Activated CD4-positive, alpha-beta memory T cell treated with anti-CD3 and anti-CD28 coated beads for 36 hours (primary cell): ENCODE results near the gene CDKN1A. TPM values are rescaled to one million over a fixed set of nuclear protein-coding genes. Genes with fewer than 3 reads are reported as not detected.

Source experiments
- CTCF ChIA-PET: fragments of 350-600 bp; sonication (Branson Sonifier 250); formaldehyde crosslinking; loops from one replicate; lab custom pipeline; 2021; ENCODE audit warnings: antibody characterized with exemption, inconsistent platforms; lab: Charles Lee
- POLR2A ChIA-PET: fragments of 350-600 bp; sonication (Branson Sonifier 250); formaldehyde crosslinking; loops from one replicate; lab custom pipeline; 2021; ENCODE audit warnings: antibody characterized with exemption; lab: Charles Lee
- DNase-seq: peaks from one replicate; pipeline ENCODE4 v3.0.0-alpha.2; 2020
- H3K27ac Mint-ChIP-seq: one replicate; pipeline ENCODE4 v1.8.0; 2021; ENCODE audit warnings: mixed read lengths
- H3K27me3 Mint-ChIP-seq: one replicate; pipeline ENCODE4 v1.8.0; 2021; ENCODE audit warnings: mixed read lengths
- H3K36me3 Mint-ChIP-seq: one replicate; pipeline ENCODE4 v1.8.0; 2021; ENCODE audit warnings: mixed read lengths
- H3K4me1 Mint-ChIP-seq: one replicate; pipeline ENCODE4 v1.8.0; 2021; ENCODE audit warnings: low read depth, mixed read lengths
- H3K4me3 Mint-ChIP-seq: one replicate; pipeline ENCODE4 v1.8.0; 2021; ENCODE audit warnings: mild to moderate bottlenecking, mixed read lengths
- H3K9me3 Mint-ChIP-seq: one replicate; pipeline ENCODE4 v1.8.0; 2021; ENCODE audit warnings: mixed read lengths
- intact Hi-C: fragments of 100-400 bp; cut with micrococcal nuclease; formaldehyde crosslinking; loops from one replicate; pipeline ENCODE4 v1.15.1; 2023
- total RNA-seq, 2 experiments: library from RNA; stranded (reverse); gene quantifications; one replicate each; pipeline ENCODE4 v1.2.3, GENCODE V29; 2021

Gene CDKN1A
- total RNA-seq, 2 experiments from 2014 or later, result 64.2 to 66.7 TPM

- Mint-ChIP-seq H3K27me3 (peaks cover 2% of the 10 kb centered on the region), H3K36me3 (no peaks in the 10 kb centered on the region), H3K4me1 (no peaks in the 10 kb centered on the region), H3K27ac (no peak overlapping the region), H3K9me3 (no peaks in the 10 kb centered on the region), H3K4me3 (no peak overlapping the region)
- intact Hi-C loops, result no loop called here
- no peak for DNase-seq
- ChIA-PET CTCF (interaction anchor here (1.6 kb wide), 1 partner anchor 10 kb away, joined by 4 read pairs; no protein-coding TSS in a partner anchor), POLR2A (no interaction called here)
Observed at GRCh38 chr6:36670271-36670670, 8.2 kb upstream of the CDKN1A start.

- H3K36me3 Mint-ChIP-seq, result no peaks in the 10 kb centered on the region
- ChIA-PET CTCF (interaction anchor here (1.0 to 1.6 kb wide), 3 partner anchors 8 to 111 kb away, joined by 4 read pairs; no protein-coding TSS in a partner anchor), POLR2A (interaction anchor here (0.5 kb wide), 1 partner anchor 62 kb away, joined by 3 read pairs; no protein-coding TSS in a partner anchor)
- no peak for DNase-seq
- H3K27me3 Mint-ChIP-seq, result no peaks in the 10 kb centered on the region
- no peak overlapping the region for H3K27ac Mint-ChIP-seq
- H3K9me3 Mint-ChIP-seq, result no peaks in the 10 kb centered on the region
- H3K4me1 Mint-ChIP-seq, result peaks cover 8% of the 10 kb centered on the region
- H3K4me3 Mint-ChIP-seq, result no peak overlapping the region
- intact Hi-C loops, result no loop called here
Observed at GRCh38 chr6:36671687-36672375, 6.7 kb upstream of the CDKN1A start.

GRCh38 chr6:36673882-36674281, 4.6 kb upstream of the CDKN1A start:
- no peaks in the 10 kb centered on the region for H3K9me3 Mint-ChIP-seq
- intact Hi-C loops, result no loop called here
- no peak overlapping the region for H3K4me3 Mint-ChIP-seq
- POLR2A ChIA-PET, result no interaction called here
- no peak for DNase-seq
- peaks cover 4% of the 10 kb centered on the region for H3K27me3 Mint-ChIP-seq
- CTCF ChIA-PET, result interaction anchor here (0.9 to 2.4 kb wide), 3 partner anchors 49 to 109 kb away, joined by 3 to 7 read pairs (median 5); no protein-coding TSS in a partner anchor
- H3K4me1 Mint-ChIP-seq, result peaks cover 21% of the 10 kb centered on the region
- H3K36me3 Mint-ChIP-seq, result peaks cover 4% of the 10 kb centered on the region
- H3K27ac Mint-ChIP-seq, result no peak overlapping the region

DNA sequence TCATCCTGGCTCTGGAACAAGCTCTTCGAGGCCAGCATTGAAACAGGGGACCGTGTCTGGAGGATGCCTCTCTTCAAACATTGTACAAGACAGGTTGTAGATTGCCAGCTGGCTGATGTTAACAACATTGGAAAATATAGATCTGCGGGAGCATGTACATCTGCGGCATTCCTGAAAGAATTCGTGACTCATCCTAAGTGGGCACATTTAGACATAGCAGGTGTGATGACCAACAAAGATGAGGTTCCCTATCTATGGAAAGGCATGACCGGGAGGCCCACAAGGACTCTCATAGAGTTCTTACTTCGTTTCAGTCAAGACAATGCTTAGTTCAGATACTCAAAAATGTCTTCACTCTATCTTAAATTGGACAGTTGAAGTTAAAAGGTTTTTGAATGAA, 3.6 kb upstream of the CDKN1A start:
- no peak for DNase-seq
- ChIA-PET POLR2A (no interaction called here), CTCF (interaction anchor here (1.8 to 2.4 kb wide), 2 partner anchors 60 to 108 kb away, joined by 5 to 7 read pairs; no protein-coding TSS in a partner anchor)
- H3K36me3 Mint-ChIP-seq, result peaks cover 4% of the 10 kb centered on the region
- no peak overlapping the region for H3K27ac Mint-ChIP-seq
- H3K4me1 Mint-ChIP-seq, result peaks cover 21% of the 10 kb centered on the region
- intact Hi-C loops, result no loop called here
- H3K4me3 Mint-ChIP-seq, result no peak overlapping the region
- peaks cover 4% of the 10 kb centered on the region for H3K27me3 Mint-ChIP-seq
- H3K9me3 Mint-ChIP-seq, result no peaks in the 10 kb centered on the region

DNA sequence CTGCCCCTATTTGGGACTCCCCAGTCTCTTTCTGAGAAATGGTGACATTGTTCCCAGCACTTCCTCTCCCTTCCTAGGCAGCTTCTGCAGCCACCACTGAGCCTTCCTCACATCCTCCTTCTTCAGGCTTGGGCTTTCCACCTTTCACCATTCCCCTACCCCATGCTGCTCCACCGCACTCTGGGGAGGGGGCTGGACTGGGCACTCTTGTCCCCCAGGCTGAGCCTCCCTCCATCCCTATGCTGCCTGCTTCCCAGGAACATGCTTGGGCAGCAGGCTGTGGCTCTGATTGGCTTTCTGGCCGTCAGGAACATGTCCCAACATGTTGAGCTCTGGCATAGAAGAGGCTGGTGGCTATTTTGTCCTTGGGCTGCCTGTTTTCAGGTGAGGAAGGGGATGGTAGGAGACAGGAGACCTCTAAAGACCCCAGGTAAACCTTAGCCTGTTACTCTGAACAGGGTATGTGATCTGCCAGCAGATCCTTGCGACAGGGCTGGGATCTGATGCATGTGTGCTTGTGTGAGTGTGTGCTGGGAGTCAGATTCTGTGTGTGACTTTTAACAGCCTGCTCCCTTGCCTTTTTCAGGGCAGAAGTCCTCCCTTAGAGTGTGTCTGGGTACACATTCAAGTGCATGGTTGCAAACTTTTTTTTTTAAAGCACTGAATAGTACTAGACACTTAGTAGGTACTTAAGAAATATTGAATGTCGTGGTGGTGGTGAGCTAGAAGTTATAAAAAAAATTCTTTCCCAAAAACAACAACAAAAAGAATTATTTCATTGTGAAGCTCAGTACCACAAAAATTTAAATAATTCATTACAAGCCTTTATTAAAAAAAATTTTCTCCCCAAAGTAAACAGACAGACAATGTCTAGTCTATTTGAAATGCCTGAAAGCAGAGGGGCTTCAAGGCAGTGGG, 2.1 kb upstream of the CDKN1A start:
- no peak for DNase-seq
- ChIA-PET POLR2A (no interaction called here), CTCF (interaction anchor here (1.0 to 8.3 kb wide), 3 partner anchors 61 to 106 kb away, joined by 3 to 59 read pairs (median 7); no protein-coding TSS in a partner anchor)
- H3K4me3 Mint-ChIP-seq, result peak overlapping the region; percentile 34
- intact Hi-C loops, result no loop called here
- H3K9me3 Mint-ChIP-seq, result no peaks in the 10 kb centered on the region
- peaks cover 10% of the 10 kb centered on the region for H3K36me3 Mint-ChIP-seq
- H3K27me3 Mint-ChIP-seq, result peaks cover 4% of the 10 kb centered on the region
- peak overlapping the region; percentile 28 for H3K27ac Mint-ChIP-seq
- H3K4me1 Mint-ChIP-seq, result peaks cover 30% of the 10 kb centered on the region

- H3K36me3 Mint-ChIP-seq, result peaks cover 10% of the 10 kb centered on the region
- no peak for DNase-seq
Observed at GRCh38 chr6:36677059-36677749, 1.3 kb upstream of the CDKN1A start.

DNA sequence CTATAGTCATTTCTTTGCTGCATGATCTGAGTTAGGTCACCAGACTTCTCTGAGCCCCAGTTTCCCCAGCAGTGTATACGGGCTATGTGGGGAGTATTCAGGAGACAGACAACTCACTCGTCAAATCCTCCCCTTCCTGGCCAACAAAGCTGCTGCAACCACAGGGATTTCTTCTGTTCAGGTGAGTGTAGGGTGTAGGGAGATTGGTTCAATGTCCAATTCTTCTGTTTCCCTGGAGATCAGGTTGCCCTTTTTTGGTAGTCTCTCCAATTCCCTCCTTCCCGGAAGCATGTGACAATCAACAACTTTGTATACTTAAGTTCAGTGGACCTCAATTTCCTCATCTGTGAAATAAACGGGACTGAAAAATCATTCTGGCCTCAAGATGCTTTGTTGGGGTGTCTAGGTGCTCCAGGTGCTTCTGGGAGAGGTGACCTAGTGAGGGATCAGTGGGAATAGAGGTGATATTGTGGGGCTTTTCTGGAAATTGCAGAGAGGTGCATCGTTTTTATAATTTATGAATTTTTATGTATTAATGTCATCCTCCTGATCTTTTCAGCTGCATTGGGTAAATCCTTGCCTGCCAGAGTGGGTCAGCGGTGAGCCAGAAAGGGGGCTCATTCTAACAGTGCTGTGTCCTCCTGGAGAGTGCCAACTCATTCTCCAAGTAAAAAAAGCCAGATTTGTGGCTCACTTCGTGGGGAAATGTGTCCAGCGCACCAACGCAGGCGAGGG, 594 bp upstream of the CDKN1A start:
- Mint-ChIP-seq H3K27me3 (peaks cover 4% of the 10 kb centered on the region), H3K4me3 (peak overlapping the region; percentile 65), H3K27ac (peak overlapping the region; percentile 38), H3K4me1 (peaks cover 41% of the 10 kb centered on the region), H3K36me3 (peaks cover 13% of the 10 kb centered on the region), H3K9me3 (no peaks in the 10 kb centered on the region)
- CTCF ChIA-PET, result interaction anchor here (0.9 to 8.3 kb wide), 7 partner anchors 14 to 105 kb away, joined by 3 to 59 read pairs (median 4); no protein-coding TSS in a partner anchor
- intact Hi-C loops, result no loop called here
- POLR2A ChIA-PET, result interaction anchor here (0.7 to 3.0 kb wide), 5 partner anchors 76 to 234 kb away, joined by 3 to 13 read pairs (median 5); partner anchors contain the start of gene KCTD20
- DNase-seq, result peak; percentile 42

More at GRCh38 chr6:36677059-36677749, 1.3 kb upstream of the CDKN1A start:
- Mint-ChIP-seq H3K27ac (peak overlapping the region; percentile 34), H3K4me1 (peaks cover 34% of the 10 kb centered on the region), H3K9me3 (no peaks in the 10 kb centered on the region), H3K4me3 (no peak overlapping the region), H3K27me3 (peaks cover 4% of the 10 kb centered on the region)
- intact Hi-C loops, result no loop called here
- POLR2A ChIA-PET, result no interaction called here
- CTCF ChIA-PET, result interaction anchor here (1.0 to 8.3 kb wide), 2 partner anchors 82 to 106 kb away, joined by 3 to 59 read pairs; no protein-coding TSS in a partner anchor

- POLR2A ChIA-PET, result interaction anchor here (0.6 to 3.0 kb wide), 10 partner anchors 11 to 423 kb away, joined by 3 to 13 read pairs (median 4); partner anchors contain the start of gene KCTD20
- intact Hi-C loops, result no loop called here
- H3K36me3 Mint-ChIP-seq, result peaks cover 24% of the 10 kb centered on the region
- peak; percentile 40 for DNase-seq
- CTCF ChIA-PET, result interaction anchor here (0.7 to 8.3 kb wide), 12 partner anchors 8 to 256 kb away, joined by 3 to 59 read pairs (median 4); no protein-coding TSS in a partner anchor
- no peaks in the 10 kb centered on the region for H3K9me3 Mint-ChIP-seq
- peaks cover 4% of the 10 kb centered on the region for H3K27me3 Mint-ChIP-seq
- H3K27ac Mint-ChIP-seq, result peak overlapping the region; percentile 95
- peak overlapping the region; percentile 98 for H3K4me3 Mint-ChIP-seq
- peaks cover 53% of the 10 kb centered on the region for H3K4me1 Mint-ChIP-seq
Observed at GRCh38 chr6:36679043-36679833, 724 bp downstream of the CDKN1A start.

GRCh38 chr6:36682328-36683144, 4.0 kb downstream of the CDKN1A start:
- DNase-seq, result peak; percentile 91
- intact Hi-C loops, result loop anchor here (5.0 kb wide), 4 partner anchors 45 to 550 kb away; partner anchors contain the start of genes MAPK13, PPIL1 and STK38
- Mint-ChIP-seq H3K27me3 (peaks cover 4% of the 10 kb centered on the region), H3K9me3 (no peaks in the 10 kb centered on the region), H3K27ac (peak overlapping the region; percentile 84), H3K4me3 (peak overlapping the region; percentile 45), H3K4me1 (peaks cover 39% of the 10 kb centered on the region), H3K36me3 (peaks cover 54% of the 10 kb centered on the region)
- POLR2A ChIA-PET, result interaction anchor here (0.8 to 1.9 kb wide), 6 partner anchors 10 to 76 kb away, joined by 3 to 8 read pairs (median 4); no protein-coding TSS in a partner anchor
- CTCF ChIA-PET, result interaction anchor here (0.6 to 8.3 kb wide), 12 partner anchors 10 to 339 kb away, joined by 3 to 59 read pairs (median 4); no protein-coding TSS in a partner anchor
